Activated CD8-positive, alpha-beta memory T cell treated with anti-CD3 and anti-CD28 coated beads for 4 hours (primary cell): ENCODE data around the gene PLEK.
"Not testable (repeated sequence)": the region's sequence is repeated elsewhere in the genome, so short reads cannot be mapped to it uniquely, and the experiment has no call there.

Source experiments
- DNase-seq, 2 donors: peaks; one replicate each; pipeline ENCODE4 v3.0.0-alpha.2; 2020; ENCODE audit warnings: low read depth in 2 of 2

PLEK gene

GRCh38 chr2:68384485-68385107 is 19.5 kb downstream of the PLEK start:
- DNase-seq: no peak

GRCh38 chr2:68385220-68385906 is 20.3 kb downstream of the PLEK start:
- DNase-seq: peak; percentile 20 to 30

GRCh38 chr2:68385907-68386287 is 20.8 kb downstream of the PLEK start:
- DNase-seq: no peak

- no peak for DNase-seq
Measured at GRCh38 chr2:68386365-68386764, 21.3 kb downstream of the PLEK start.

- no peak for DNase-seq
Measured at GRCh38 chr2:68387408-68388350, 22.6 kb downstream of the PLEK start.

GRCh38 chr2:68388358-68388757 is 23.3 kb downstream of the PLEK start:
- DNase-seq: no peak

- no peak for DNase-seq
Measured at GRCh38 chr2:68388772-68389171, 23.7 kb downstream of the PLEK start.

- DNase-seq: no peak
Measured at GRCh38 chr2:68390114-68390513, 25.0 kb downstream of the PLEK start.

GRCh38 chr2:68390586-68390985 is 25.5 kb downstream of the PLEK start:
- no peak for DNase-seq

- DNase-seq: no peak
Measured at GRCh38 chr2:68391099-68391498, 26.0 kb downstream of the PLEK start.

GRCh38 chr2:68391869-68392268 is 26.8 kb downstream of the PLEK start:
- no peak for DNase-seq

GRCh38 chr2:68396093-68396492 is 31.0 kb downstream of the PLEK start:
- DNase-seq: no peak

GRCh38 chr2:68397704-68398263 is 32.7 kb downstream of the PLEK start:
- not testable (repeated sequence) for DNase-seq

GRCh38 chr2:68403199-68403644 is 38.1 kb downstream of the PLEK start:
- DNase-seq: no peak

GRCh38 chr2:68404164-68404563 is 39.1 kb downstream of the PLEK start:
- no peak for DNase-seq

GRCh38 chr2:68404893-68405799 is 40.1 kb downstream of the PLEK start:
- DNase-seq: no peak

GRCh38 chr2:68411397-68412126 is 46.5 kb downstream of the PLEK start:
- DNase-seq: no peak

GRCh38 chr2:68412127-68412819 is 47.2 kb downstream of the PLEK start:
- no peak for DNase-seq

- no peak for DNase-seq
Measured at GRCh38 chr2:68413466-68413865, 48.4 kb downstream of the PLEK start.

GRCh38 chr2:68414452-68414851 is 49.4 kb downstream of the PLEK start:
- no peak for DNase-seq
